HG03565 (cell line): ENCODE data around the gene KRT71.

ENCODE experiments used
- ATAC-seq: cut with Tn5 transposase; IDR thresholded peaks from one replicate; pipeline ENCODE4 v1.9.1; 2021; ENCODE audit warnings: mild to moderate bottlenecking, moderate library complexity; ENCODE audit not compliant: unreplicated experiment

Gene KRT71

GRCh38 chr12:52523824-52524223 is 29.1 kb downstream of the KRT71 start:
- no peak for ATAC-seq

GRCh38 chr12:52522346-52523011 is 30.5 kb downstream of the KRT71 start:
- no peak for ATAC-seq

- no peak for ATAC-seq
Observed at GRCh38 chr12:52521568-52522266, 31.2 kb downstream of the KRT71 start.

- ATAC-seq, result no peak
Observed at GRCh38 chr12:52521175-52521567, 31.8 kb downstream of the KRT71 start.

GRCh38 chr12:52519826-52520662 is 32.9 kb downstream of the KRT71 start, which contains the start of gene KRT5:
KRT5 (minus strand) TSS chr12:52520394; CDS start chr12:52520296, 98 bp downstream.
- ATAC-seq, result no peak

- ATAC-seq, result no peak
Observed at GRCh38 chr12:52519387-52519703, 33.6 kb downstream of the KRT71 start.

- no peak for ATAC-seq
Observed at GRCh38 chr12:52518574-52519386, 34.2 kb downstream of the KRT71 start.

GRCh38 chr12:52517888-52518287 is 35.1 kb downstream of the KRT71 start:
- no peak for ATAC-seq

GRCh38 chr12:52517005-52517835 is 35.7 kb downstream of the KRT71 start:
- ATAC-seq, result no peak

- ATAC-seq, result no peak
Observed at GRCh38 chr12:52515927-52516831, 36.8 kb downstream of the KRT71 start.

GRCh38 chr12:52515319-52515646 is 37.7 kb downstream of the KRT71 start:
- ATAC-seq, result no peak

GRCh38 chr12:52514471-52515318 is 38.2 kb downstream of the KRT71 start:
- ATAC-seq, result no peak

GRCh38 chr12:52513736-52514135 is 39.2 kb downstream of the KRT71 start:
- no peak for ATAC-seq

- no peak for ATAC-seq
Observed at GRCh38 chr12:52508211-52508610, 44.7 kb downstream of the KRT71 start.

GRCh38 chr12:52506858-52507715 is 45.9 kb downstream of the KRT71 start:
- no peak for ATAC-seq

- no peak for ATAC-seq
Observed at GRCh38 chr12:52502877-52503276, 50.1 kb downstream of the KRT71 start.

GRCh38 chr12:52501490-52501889 is 51.5 kb downstream of the KRT71 start:
- no peak for ATAC-seq
